ENCODE results near the gene TTC36. TPM values are rescaled to one million over a fixed set of nuclear protein-coding genes. Genes with fewer than 3 reads are reported as not detected.

TTC36 gene, protein sequence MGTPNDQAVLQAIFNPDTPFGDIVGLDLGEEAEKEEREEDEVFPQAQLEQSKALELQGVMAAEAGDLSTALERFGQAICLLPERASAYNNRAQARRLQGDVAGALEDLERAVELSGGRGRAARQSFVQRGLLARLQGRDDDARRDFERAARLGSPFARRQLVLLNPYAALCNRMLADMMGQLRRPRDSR
- total RNA-seq, result 0.45 and 1.2 TPM in 2 replicates

DNA sequence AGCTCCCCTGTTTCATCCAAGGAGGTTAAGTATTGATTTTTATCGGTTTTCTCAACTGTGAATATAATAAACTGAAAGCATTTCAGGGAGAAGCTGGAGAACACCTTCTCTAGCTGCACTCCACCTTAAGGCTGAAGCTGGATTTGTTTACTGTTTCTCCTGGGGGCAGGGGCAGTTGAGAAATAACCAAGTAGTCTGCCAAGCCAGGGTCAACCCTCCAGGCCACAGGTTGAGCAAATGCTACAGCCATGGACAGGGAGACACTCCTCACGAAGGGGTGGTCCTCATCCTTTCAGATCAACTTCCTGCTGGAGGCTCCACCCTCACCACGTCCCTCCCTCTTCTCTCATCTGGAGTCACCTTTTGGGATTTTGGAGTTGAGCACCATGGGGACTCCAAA is at the start of gene TTC36:
TTC36 (plus strand) TSS at position 366 of the 400 bp plus-strand sequence; CDS start at position 387, 21 bp downstream.

GRCh38 chr11:118530683-118531596 is 3.7 kb downstream of the TTC36 start, which contains the start of gene TMEM25:
Gene TMEM25 (plus strand): TSS chr11:118531192. CDS start chr11:118531802, 610 bp downstream.

GRCh38 chr11:118572061-118572980 is 45.0 kb downstream of the TTC36 start, which contains the start of gene ARCN1:
Gene ARCN1 (plus strand): TSS chr11:118572409. CDS start chr11:118572548, 139 bp downstream.

Other genes starting within 250 kb of the TTC36 start
- not detected in 2 replicates for gene CD3E, start 222.7 kb upstream of the TTC36 start, total RNA-seq
- gene CD3D, start 184.8 kb upstream of the TTC36 start, total RNA-seq, result not detected in 2 replicates
- not detected in 2 replicates for gene CD3G, start 183.1 kb upstream of the TTC36 start, total RNA-seq
- gene UBE4A, start 167.9 kb upstream of the TTC36 start, total RNA-seq, result 25.4 and 26.5 TPM in 2 replicates
- gene ATP5MG, start 125.9 kb upstream of the TTC36 start, total RNA-seq, result 131 and 166 TPM in 2 replicates
- gene KMT2A, start 91.0 kb upstream of the TTC36 start, total RNA-seq, result 19.8 and 27.7 TPM in 2 replicates
- 6.7 and 12.6 TPM in 2 replicates for gene TMEM25, start 3.7 kb downstream of the TTC36 start, total RNA-seq
- gene IFT46, start 38.5 kb downstream of the TTC36 start, total RNA-seq, result 25.1 and 31.1 TPM in 2 replicates
- gene ARCN1, start 44.9 kb downstream of the TTC36 start, total RNA-seq, result 111 and 138 TPM in 2 replicates
- gene PHLDB1, start 80.1 kb downstream of the TTC36 start, total RNA-seq, result 73.8 and 87.3 TPM in 2 replicates
- under 0.01 and 0.09 TPM in 2 replicates for gene TREH, start 152.2 kb downstream of the TTC36 start, total RNA-seq